SHP77 (cell line): ENCODE results near the gene IGF2BP3.
"Not testable (repeated sequence)": the region's sequence is repeated elsewhere in the genome, so short reads cannot be mapped to it uniquely, and the experiment has no call there.

ENCODE experiments used
- DNase-seq, 2 experiments: peaks; one replicate each; lab custom pipeline; 2025; lab: John Stamatoyannopoulos, UW

Gene IGF2BP3

DNA sequence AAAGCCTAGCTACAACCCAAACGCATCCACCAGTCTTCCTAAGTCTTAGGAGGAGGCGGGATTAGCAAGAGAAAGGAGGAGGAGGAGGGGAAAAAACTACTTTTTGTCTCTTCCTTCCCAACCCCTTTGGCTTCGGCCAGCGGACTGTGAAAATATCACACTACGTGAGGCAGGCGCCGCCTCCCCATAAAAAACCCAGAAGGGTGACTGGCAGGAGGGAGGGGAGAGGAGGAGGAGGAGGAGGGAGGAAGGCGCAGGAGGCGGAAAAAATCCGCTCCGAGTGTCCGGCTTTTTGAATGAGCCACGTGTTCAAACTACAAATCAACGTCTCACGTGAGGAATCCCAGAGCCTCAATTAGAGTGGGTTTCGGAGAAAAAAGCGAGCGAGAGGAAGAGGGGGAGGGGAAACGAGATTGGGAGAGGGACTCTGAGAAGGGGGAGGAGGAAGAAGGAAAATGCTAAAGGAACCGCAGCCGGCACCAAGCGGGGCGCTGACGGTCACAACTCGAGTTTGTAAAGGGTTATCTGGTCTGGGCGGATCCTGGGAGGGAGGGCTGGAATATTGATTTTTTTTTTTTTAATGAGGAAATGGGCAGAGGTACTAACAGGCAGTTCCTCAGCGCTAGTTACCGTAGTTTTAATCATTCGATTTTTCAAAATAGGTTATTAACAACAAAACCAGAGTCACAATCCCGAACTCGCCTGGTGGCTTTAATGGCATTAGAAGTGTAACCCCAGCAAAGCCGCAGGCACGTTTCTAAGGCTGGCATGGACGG, at the start of gene IGF2BP3:
Gene IGF2BP3, minus strand, starts transcription at position 162 of the 776 bp plus-strand sequence. CDS start 381 bp downstream, outside the sequence.
- peak; percentile 96 to 98 for DNase-seq

GRCh38 chr7:23514755-23515154, 44.5 kb upstream of the IGF2BP3 start:
- no peak for DNase-seq

- not testable (repeated sequence) for DNase-seq
Measured at GRCh38 chr7:23513746-23514145, 43.5 kb upstream of the IGF2BP3 start.

DNA sequence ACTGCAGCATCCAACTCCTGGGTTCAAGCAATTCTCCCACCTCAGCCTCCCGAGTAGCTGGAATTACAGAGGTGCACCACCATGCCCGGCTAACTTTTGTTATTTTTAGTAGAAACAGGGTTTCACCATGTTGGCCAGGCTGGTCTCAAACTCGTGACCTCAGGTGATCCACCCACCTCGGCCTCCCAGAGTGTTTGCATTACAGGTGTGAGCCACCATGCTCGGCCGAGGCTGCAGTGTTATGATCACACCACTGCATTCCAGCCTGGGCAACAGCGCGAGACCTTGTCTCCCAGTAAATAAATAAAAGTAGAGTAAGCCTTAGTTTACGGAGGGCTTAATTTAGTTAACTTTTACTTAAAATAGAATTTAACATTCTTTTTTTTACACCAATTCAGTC, 23.7 kb upstream of the IGF2BP3 start:
- DNase-seq, result no peak

GRCh38 chr7:23491502-23491901, 21.2 kb upstream of the IGF2BP3 start:
- no peak for DNase-seq

- DNase-seq, result peak; percentile 24 to 80
Measured at GRCh38 chr7:23490357-23491135, 20.3 kb upstream of the IGF2BP3 start.

- DNase-seq, result not testable (repeated sequence)
Measured at GRCh38 chr7:23488714-23489113, 18.4 kb upstream of the IGF2BP3 start.

DNA sequence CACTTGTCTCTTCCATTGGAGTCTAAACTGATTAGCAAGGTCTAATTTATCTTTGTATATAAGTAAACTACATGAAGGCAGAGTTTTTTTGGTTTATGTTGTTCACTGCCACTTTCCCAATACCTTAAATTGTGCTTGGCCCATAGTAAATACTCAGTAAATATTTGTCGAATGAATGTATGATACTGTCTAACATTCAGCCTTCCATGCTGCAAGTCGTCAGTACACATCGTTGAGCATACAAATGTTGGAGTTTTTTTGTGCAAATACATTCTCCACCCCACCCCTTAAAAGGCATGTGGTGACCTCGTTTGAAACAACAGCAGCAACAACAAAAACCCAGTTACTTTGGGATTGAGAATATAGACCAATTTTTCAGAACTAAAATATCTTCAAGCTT, 17.4 kb upstream of the IGF2BP3 start:
- no peak for DNase-seq

- DNase-seq, result no peak
Measured at GRCh38 chr7:23486002-23486773, 15.9 kb upstream of the IGF2BP3 start.

- DNase-seq, result no peak
Measured at GRCh38 chr7:23482686-23483085, 12.4 kb upstream of the IGF2BP3 start.

DNA sequence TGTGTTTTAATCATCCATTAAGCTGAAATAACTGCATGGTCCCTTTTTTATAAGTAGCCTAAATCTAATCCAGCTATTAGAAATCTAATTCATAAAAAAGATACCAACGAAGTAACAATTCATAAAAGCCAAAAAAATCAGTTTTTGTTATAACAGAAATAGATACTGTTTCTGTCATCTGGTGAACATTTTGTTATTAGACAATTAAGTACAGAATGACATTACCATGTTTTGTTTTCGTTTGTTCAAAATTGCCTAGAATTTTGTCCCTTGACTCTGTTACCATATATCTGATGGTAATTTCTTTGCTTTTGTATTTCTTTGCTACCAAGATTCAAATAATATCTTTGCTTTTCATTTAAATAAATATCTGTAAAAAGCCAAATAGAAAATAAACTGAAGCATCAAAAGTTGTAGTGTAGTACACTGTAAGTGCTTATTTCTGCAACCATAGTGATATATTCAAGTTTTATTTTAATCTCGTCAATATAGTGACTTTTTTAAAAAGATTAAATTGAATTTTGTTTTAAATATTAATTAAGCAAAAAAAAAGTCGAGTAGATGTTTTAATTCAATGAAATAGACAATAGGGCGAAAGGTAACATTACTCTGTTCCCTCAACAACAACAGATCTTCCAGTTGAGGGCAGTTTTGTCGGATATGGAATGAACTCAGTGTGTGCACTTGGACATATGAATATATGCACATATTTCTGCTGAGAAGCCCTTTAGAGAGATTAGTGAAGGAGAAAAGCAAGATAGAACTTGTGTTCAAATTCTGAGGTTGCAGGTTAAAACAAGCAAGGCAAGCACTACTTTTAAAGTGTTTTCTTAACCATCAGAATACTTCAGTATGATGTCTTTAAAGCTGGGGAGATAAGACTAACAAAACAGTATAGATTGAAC, 7.9 kb upstream of the IGF2BP3 start:
- no peak for DNase-seq

DNA sequence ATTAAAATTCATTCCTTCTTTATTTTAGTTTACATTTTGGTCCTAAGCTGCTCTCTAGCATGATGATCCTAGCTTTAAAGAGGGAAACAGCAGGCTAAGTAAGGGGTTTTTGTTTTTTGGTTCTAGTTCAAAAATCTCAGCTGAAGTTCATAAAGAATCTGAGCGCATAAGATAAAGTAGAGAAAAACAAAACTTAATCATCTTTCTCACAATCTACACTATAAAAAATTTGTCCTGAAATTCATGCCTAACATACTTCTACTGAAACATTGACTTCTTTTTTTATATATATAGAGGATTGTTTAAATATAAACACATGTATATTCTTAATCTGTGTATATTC, 6.8 kb upstream of the IGF2BP3 start:
- no peak for DNase-seq

GRCh38 chr7:23476286-23477156, 6.2 kb upstream of the IGF2BP3 start:
- no peak for DNase-seq

- no peak for DNase-seq
Measured at GRCh38 chr7:23475576-23475839, 5.2 kb upstream of the IGF2BP3 start.

GRCh38 chr7:23474829-23475575, 4.7 kb upstream of the IGF2BP3 start:
- no peak for DNase-seq

DNA sequence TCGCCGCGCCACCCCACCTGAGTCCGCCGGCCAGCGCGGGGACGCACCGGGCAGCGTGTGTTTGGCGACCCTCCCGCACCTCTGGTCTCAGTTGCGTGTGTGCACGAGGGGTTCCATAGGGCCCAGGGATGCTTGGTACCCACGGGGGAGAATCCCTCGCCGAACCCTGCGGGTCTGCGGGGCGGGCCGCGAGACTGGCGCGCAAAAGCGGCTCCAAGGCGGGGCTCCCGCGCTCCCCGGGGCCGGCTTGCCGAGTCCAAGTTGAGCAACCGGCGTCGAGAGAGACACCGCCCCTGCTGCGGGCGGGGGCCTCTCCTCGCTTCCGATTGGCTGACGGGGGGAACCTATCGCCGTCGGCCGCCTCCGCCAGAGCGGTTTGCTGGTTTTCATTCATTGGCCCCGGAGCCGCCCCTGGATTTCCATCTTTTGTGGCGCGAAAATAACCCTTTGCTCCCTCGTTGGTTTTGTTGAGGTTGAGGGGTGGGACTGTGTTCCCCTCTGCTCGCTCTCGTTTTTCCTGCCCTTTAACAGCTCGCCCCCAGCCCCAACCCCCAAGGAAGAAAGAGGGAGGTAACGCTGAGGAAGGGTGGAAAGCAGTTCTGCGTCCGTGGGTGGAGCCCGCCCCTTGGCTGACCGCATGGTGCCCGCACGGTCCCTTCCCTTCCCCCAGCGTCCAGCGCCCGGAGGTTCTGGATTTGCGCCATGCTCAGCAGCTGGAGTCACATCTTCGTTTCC, 4.0 kb upstream of the IGF2BP3 start:
- DNase-seq, result peak; percentile 99 to 100

GRCh38 chr7:23473844-23474093, 3.5 kb upstream of the IGF2BP3 start:
- DNase-seq, result peak in 1 of 2 experiments; percentile 81

GRCh38 chr7:23472956-23473843, 2.9 kb upstream of the IGF2BP3 start:
- DNase-seq, result peak; percentile 47 to 60

- DNase-seq, result no peak
Measured at GRCh38 chr7:23472556-23472955, 2.3 kb upstream of the IGF2BP3 start.
